SK-N-SH treated with all-trans-retinoic acid at 6 μM for 48 hours (cell line): ENCODE measurements around the gene IFI30.

Experiments
- ARNTL ChIP-seq: fragments of 450-650 bp; formaldehyde crosslinking; IDR thresholded peaks from 2 replicates; pipeline ENCODE4 v1.5.0; 2020; ENCODE audit warnings: low read depth, mild to moderate bottlenecking, moderate library complexity, borderline replicate concordance
- SNAI2 ChIP-seq: fragments of 250-450 bp; sonication (Bioruptor Pico); IDR thresholded peaks from 2 replicates; pipeline ENCODE4 v1.5.0; 2020; ENCODE audit warnings: mild to moderate bottlenecking, moderate library complexity
- TF ChIP-seq, protein P1 (sequence below): fragments of 250-450 bp; sonication (Bioruptor Pico); IDR thresholded peaks from 2 replicates; pipeline ENCODE4 v1.5.1; 2020; ENCODE audit warnings: low read depth, mild to moderate bottlenecking, moderate library complexity

- no peak for TF ChIP-seq SNAI2 (CRISPR knock-in tag)
- TF ChIP-seq ARNTL (CRISPR knock-in tag) = no peak
- TF ChIP-seq, protein P1, sequence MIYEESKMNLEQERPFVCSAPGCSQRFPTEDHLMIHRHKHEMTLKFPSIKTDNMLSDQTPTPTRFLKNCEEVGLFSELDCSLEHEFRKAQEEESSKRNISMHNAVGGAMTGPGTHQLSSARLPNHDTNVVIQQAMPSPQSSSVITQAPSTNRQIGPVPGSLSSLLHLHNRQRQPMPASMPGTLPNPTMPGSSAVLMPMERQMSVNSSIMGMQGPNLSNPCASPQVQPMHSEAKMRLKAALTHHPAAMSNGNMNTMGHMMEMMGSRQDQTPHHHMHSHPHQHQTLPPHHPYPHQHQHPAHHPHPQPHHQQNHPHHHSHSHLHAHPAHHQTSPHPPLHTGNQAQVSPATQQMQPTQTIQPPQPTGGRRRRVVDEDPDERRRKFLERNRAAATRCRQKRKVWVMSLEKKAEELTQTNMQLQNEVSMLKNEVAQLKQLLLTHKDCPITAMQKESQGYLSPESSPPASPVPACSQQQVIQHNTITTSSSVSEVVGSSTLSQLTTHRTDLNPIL (CRISPR knock-in tag) = no peak
These were observed 500 bp upstream of the IFI30 start for GRCh38 chr19:18173054-18173571.
